ENCODE data around the gene COL15A1.
"Not testable (repeated sequence)": the region's sequence is repeated elsewhere in the genome, so short reads cannot be mapped to it uniquely, and the experiment has no call there.

The COL15A1 gene

GRCh38 chr9:99092643-99093491, 149.2 kb downstream of the COL15A1 start:
- DNase-seq: peak in 1 of 5 donors; percentile 94

- peak in 1 of 5 donors; percentile 84 for DNase-seq
Observed at GRCh38 chr9:99093492-99093791, 149.7 kb downstream of the COL15A1 start.

- no peak for DNase-seq
Observed at GRCh38 chr9:99095565-99095964, 151.9 kb downstream of the COL15A1 start.

DNA sequence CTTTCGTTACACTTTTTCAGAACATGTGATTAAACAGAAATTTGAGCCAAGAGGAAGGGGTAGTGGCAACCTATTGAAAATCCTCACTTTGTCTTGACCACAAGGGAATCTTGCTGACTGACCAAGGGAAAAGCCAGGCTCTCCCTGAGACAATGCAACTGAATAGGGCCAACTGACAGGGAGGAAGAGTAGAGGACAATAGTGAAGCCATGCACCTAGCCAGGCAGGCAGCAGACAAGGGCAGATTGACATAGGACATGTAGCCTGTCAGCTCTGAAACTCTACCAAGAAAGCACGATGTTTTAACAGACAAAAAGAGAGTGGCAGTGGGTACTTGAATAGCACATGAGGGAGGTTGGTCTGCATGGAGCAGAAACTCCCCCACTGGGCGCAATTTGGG, 152.7 kb downstream of the COL15A1 start:
- DNase-seq: no peak

GRCh38 chr9:99099806-99100585, 156.3 kb downstream of the COL15A1 start:
- not testable (repeated sequence) for DNase-seq

DNA sequence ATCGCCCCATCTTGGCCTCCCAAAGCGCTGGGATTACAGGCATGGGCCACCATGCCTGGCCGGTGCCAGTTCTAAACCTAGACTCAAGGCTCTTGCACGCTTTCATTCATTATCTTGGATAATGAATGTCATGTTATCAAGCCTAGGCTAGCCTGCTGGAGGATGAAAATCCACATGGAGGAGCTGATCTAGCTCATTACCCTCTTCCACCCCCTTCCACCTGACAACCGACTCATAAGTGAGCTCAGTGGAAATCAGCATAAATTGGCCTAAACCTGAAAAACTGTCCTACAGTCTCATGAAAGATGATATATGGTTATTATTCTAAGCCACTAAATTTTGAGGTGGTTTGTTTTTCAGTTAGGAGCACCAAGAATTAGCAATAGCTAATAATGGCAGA, 157.6 kb downstream of the COL15A1 start:
- DNase-seq: no peak

DNA sequence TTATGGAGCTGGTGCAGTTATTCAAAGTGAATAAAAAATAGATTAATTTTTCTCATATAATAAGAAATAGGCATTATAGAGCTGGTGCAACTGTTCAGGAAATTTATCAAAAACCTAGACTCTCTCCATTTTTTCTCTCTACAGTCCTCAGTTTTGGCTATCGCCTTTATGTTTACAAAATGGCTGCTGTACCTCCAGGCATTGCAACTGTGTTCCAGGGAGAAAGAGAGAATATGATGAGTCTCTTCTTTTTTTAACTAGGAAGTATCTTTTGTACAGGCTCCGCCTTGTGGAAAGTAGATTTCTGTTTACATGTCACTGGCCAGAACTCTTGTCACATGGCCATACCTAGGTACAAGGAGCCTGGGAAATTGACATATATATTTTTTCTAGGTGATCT, 158.1 kb downstream of the COL15A1 start:
- no peak for DNase-seq

DNA sequence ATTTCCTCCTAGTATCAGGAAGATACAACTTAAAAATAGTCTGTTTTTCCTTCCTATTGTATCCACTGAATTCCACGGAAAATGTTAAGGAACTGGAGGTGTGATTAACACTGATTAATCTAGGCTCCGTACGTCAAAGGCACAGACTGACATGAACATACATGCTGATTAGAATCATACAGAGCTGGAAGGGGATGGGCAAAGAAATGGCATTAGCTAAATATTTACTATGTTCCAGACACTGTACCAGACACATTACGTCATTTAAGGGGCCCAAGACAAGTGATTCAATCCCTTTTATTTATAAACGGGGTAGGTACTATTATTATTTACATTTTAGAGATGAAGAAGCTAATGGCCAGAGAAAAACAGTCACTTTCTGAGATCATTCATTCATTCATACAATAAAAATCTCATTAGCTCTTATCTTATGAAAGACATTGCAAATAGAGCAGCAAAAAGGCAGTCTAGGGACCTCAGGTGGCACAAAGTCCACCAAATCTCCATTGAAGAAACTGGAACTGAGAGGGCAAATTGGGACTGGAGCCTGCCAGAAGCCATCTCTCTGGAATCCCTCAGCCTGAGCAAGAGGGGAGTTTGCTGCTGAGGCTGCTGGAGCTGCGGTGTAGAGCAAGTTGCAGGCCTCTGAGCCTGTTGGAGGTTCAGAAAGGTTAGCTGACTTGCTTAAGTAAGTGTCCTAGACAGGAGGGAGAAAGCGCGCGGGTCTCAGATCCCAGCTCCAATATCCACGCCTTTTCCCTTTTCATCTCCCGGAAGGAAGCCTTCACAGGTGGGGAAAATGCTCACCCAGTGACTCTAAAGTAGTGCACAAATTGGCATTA, 159.6 kb downstream of the COL15A1 start:
- DNase-seq: no peak

DNA sequence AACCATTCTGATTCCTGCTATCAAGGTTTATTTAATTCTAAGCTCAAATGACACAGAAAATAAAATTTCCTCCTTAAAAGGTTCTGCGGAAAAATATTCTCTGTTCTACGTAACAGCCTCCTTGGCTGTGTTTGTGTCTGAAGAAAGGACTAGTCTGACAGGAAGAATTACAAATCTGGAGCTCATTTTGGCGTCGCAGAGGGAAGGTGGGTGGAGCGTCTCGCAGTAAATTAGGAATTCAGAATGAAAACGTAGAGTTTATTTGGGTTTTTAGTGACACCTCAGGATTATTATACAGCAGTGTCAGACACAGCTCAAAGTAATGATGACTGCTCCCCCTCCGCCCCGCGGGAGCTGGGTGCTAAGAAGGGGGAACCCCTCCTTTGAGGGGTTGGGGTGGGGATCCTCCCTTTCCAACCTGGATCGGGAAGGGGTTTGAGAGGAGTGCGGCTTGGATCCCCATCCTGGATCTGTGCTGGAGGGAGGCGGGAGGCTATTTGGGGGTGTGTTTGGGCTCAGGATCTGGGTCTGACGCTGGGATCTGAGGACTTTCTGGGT, 160.3 kb downstream of the COL15A1 start:
- no peak for DNase-seq

DNA sequence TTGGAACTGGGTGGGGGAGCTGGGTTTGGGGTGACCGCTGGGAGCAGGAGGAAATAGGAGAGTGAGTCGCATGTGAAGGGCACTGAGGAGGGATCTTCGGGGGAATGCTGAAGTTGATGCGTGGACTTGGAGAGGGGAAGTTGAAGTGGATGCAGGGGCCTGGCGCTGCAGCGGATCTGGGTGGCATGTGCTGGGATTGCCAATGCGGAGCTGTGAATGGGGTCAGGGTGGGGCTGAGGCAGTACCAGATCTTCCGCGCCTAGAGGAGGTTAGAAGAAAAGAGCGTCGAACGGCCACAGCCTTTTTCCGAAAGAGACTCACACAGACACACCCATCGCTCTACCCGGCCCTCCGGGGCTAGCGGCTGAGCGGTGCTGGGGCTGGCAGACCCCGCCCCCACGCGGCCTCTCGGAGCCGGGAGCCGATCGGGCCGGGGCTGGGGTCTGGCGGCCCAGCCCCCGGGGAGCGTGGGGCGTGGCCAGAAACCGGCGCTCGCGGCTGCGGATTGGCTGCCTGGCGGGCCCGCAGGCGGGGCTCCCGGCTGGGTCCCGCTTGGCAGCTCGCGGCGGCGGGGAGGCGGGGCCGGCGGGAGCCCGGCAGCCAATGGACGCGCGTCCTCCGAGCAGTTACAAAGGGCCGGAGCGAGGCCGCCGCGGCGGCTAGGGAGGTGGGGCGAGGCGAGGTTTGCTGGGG, 160.9 kb downstream of the COL15A1 start, which contains the start of gene TGFBR1:
TGFBR1 (plus strand) TSS at position 655 of the 693 bp plus-strand sequence. CDS start 93 bp downstream, outside the sequence.
- peak; percentile 83 to 96 (median 88) for DNase-seq

DNA sequence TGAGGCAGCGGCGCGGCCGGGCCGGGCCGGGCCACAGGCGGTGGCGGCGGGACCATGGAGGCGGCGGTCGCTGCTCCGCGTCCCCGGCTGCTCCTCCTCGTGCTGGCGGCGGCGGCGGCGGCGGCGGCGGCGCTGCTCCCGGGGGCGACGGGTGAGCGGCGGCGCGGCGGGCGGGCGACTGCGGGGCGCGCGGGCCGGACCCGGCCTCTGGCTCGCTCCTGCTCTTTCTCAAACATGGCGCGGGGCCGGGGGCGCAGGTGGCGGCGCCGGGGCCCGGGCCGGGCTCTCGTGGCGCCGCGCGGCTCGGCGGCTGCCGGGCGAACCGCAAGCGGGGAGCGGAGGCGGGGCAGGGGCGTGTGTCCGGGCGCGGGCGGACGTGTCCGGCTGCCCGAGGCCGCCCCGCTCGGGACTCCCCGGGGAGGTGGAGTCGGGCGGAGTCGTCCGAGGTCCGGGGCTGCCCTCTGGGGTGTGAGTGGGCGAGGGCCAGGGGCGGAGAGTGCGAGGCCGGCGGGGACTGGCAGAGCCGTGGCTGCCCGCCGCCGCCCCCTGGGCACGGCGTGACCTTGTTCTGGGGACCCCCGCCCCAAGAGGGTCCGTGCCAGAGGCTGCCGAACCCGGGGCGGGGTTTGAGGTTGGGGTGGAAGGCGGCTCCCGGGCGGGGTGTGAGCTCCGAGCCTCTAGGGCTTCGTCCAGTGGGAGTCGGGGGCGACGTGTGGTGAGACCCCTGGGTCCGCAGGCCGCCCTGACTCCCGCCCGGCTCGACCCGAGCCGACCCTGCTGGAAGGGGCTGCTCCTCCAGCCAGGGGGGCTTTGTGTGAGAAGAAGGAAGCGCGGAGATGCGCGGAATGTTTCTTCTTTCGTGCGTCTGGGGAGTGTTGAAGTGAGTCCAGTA, 161.7 kb downstream of the COL15A1 start:
- peak in 4 of 5 donors; percentile 17 to 27 (median 20) for DNase-seq

DNA sequence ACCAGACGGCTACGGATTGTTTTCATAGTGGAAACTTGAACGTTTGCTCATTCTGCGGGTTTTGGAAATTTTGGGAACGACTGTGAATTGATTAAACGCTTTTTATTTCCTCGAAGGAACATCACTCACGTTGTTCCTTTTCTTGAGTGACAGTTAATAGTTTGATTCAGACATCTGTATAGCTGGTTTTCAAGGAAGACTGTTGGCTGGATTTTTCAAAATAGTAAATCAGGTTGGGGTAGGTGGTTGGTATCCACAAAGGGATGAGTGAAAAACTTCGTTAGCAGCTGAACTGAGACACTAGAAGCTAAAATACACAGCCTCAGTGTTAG, 162.3 kb downstream of the COL15A1 start:
- no peak for DNase-seq

DNA sequence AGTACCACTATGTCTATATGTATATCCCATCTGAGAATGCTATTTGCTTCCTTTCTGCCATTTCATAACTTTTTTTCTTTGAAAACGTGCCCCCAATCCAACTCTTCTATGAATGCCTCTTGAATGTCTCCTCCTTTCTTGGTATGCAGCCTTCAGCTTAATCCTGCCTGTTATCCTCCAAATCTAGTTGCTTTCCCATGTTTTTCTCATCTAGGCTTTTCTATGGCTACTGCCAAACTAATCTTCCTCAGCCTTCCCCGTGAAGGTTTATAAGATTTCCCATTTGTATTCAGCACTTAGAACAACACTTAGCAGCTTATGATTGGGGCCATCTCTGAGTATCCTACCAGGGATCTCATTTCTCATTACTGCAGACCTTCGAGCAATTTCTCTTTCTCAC, 163.7 kb downstream of the COL15A1 start:
- no peak for DNase-seq

GRCh38 chr9:99108131-99108530, 164.4 kb downstream of the COL15A1 start:
- no peak for DNase-seq

- no peak for DNase-seq
Observed at GRCh38 chr9:99109522-99109921, 165.8 kb downstream of the COL15A1 start.

DNA sequence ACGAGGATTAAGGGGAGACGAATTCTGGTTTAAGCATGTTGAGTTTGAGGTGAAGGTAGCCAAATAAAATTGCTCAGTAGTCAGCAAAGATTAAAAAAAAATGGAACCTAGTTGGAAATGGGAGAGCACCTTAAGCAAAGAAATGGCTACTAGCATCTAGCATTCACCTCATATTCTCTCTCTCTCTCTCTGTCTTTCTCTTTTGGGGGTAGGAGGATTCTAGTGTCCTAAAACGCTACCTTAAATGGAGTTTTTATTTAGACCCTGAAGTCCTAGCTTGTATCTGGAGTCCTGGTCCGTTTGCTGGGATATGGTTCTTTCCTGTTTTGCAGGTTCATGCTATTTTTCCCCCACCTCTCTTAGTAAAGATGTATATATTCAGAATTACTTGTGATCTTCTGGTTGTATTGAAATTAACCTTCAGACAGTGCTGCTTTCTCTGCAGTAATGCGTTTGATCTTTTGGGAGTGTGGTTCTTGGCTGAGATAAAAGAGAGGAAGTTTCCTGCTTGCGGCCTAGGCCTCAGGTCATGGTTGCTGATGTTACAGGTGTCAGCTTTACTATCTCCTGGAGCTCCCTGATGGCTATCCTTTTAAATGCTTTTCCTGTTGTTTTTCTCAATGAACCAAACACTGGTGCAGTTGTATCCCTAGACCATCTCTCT, 169.2 kb downstream of the COL15A1 start:
- peak in 4 of 5 donors; percentile 35 to 54 (median 46) for DNase-seq

DNA sequence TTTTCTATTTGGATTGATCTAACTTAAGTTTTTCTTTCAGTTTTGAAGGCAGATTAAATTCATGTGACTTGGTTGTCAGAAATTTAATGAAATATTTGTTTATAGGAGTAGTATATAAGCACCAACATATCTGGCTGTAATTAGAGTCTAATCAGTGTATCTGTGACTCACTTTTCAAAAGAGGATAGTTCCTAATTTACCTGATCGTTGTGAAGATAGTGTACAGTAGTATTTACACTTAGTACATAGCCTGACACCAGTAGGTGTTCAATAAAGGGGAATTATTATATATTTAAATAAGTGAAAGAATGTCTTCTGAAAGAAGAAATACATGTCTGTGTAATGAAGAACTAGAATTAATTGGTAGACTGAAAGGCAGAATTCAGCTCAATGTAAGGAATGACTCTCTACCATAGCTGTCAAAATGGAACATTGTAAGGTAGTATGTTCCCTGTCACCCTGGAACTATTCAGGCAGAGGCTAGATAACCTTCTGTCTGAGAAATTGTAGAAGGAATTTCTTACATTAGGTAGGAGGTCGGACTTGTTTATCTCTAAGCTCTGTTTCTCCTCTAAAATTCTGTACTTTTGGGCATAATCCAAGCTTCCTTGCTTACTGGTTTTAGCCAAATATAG, 169.8 kb downstream of the COL15A1 start:
- no peak for DNase-seq

DNA sequence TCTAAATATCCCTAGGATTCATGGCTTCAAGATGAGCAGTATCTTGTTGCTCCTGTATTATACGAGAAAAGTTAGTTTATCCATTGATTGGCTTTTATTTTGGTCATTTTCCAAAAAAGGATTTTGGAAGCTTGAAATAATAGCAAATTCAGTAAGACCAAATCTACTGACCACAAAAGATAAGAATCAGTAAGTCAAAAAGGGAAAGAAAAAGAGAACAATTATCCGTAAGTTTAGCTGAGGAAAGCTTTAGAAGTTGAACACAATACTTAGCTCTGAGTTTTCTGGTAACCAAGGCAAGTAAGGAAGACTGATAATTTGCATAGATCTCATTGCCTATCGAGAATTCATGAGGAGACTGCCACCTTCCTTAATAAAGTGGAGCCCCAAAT, 170.3 kb downstream of the COL15A1 start:
- no peak for DNase-seq

GRCh38 chr9:99114846-99115500, 171.3 kb downstream of the COL15A1 start:
- no peak for DNase-seq
